HG03432 (cell line): ENCODE measurements around the gene GABRE.
"Not testable (repeated sequence)": the region's sequence is repeated elsewhere in the genome, so short reads cannot be mapped to it uniquely, and the experiment has no call there.

Experiments
- ATAC-seq: cut with Tn5 transposase; IDR thresholded peaks from one replicate; pipeline ENCODE4 v1.9.1; 2021; ENCODE audit warnings: mild to moderate bottlenecking, moderate library complexity; ENCODE audit not compliant: unreplicated experiment

Gene GABRE

DNA sequence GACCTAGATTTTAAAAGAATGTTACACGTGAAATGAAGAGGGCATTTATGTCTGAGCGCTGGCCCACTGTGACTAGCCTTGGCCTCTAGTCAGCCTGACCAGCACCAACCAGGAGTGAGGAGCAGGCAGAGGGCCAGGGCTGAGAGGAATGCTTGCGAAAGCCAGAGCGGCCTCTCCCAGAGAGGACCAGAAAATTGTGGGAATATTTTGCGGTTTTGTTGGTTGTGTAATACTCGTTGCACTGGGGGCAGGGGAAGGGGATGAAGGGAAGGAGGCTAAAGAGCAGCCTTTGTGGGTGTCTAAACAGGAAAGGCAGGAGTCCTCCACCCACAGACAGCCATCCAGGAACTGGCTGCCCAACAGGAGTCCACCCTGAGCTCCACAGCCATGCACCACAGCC lies 3.8 kb downstream of the GABRE start:
- no peak for ATAC-seq

DNA sequence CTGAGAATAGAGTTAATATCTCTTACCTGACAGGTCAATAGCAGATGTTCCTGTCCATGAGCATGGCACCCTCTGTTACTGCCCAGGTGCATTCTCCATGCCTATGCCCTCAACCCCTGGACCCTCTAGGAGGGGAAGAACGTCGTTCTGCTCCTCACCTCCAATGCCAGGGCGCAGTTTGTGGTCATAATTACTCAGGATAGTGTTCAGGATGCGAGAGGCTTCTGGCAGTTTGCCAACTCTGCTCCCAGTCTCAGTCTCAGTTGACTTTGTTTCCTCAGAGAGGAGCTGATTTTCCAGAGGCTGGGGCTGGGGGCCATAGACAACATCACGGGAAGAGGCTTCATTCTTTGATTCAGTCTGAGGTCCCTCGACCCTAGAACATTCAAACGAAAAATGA lies 4.4 kb downstream of the GABRE start:
- no peak for ATAC-seq

DNA sequence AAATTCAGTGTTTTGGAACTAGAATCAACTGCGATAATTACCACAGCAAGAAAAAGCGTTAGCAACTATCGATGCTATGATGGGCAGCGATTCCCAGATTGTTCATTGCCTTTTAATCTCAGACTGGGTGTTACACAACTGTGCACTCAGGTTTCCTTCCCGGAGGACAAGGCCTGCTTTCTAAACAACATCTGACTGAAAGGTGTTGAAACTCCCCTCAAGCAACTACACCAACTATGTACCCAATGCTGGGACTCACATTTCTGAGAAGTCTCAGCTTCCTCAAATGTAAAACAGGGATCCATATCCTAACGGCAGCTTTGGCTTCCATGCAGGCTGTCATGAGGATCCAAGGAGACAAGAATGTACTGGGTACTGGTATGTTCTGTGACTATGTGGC lies 8.2 kb downstream of the GABRE start:
- ATAC-seq, result no peak

DNA sequence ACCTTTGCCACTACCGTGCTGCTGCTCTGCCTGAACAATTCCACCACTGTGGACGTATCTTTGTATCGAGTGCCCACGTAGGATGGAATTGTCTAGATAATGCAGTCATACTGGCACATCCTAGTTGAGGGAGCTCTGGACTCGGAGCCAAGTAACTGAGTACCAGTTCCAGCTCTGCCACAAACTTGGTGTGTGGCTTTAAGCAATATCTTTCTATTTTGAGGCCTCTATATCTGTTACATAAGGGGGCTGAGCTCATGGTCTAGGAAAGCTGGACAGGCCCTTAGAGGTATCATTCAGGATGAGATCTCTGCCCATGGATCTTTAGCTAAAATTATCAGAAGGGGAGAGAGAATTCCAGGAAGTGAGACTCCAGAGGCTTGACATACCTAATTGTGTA lies 12.4 kb downstream of the GABRE start:
- no peak for ATAC-seq

DNA sequence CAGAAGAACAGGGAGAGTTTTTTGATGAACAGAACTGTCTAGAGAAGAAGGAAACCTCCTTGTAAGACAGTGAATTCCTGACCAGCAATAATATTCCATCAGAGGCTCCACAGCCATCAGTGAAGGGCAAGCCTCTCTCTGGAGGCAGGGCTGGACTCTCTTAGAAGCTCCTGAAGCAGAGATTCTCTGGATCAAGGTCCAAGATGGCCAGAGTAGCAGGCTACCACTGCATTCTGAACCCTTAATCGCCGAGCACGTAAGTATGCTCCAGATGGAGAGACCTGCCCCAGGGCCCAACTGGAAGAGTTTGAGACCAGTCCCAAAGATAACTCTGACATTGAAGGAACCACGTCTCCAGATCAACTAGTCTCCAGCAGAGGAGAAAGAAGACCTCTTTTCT lies 16.4 kb downstream of the GABRE start:
- no peak for ATAC-seq

DNA sequence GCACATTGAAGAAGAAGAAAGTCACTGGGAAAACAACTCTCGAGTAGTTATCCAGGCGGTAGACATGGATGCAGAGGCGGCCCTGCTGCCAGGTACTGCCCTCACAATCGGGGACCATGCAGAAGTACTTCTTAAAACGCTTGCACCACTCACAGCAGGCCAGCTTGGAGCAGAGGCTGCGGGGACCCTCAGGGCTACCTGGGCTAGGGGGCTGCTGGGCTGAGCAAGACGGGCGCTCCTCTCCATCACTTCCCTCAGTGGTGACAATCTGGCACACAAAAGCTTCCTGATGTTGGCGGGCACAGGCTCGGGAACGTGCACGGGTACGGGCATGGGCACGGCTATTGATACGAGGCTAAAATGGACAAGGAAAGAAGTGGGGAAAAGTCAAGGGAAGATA lies 19.7 kb downstream of the GABRE start:
- ATAC-seq, result no peak

DNA sequence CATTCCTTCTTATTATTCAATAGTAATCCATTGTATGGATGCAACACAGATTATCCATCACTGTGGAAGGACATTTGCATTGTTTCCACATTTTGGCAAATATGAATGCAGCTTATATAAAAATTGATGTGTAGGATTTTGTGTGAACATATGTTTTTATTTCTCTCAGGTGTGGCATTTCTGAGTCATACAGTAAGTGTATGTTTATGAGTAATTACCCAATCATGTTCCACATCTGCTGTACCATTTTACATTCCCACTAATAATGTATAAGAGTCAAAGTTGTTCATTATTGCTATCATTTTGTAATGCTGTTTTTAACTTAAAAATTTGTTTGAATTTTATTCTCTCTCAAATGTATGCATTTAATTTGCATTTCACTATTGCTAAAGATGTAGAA lies 36.3 kb downstream of the GABRE start:
- no peak for ATAC-seq

DNA sequence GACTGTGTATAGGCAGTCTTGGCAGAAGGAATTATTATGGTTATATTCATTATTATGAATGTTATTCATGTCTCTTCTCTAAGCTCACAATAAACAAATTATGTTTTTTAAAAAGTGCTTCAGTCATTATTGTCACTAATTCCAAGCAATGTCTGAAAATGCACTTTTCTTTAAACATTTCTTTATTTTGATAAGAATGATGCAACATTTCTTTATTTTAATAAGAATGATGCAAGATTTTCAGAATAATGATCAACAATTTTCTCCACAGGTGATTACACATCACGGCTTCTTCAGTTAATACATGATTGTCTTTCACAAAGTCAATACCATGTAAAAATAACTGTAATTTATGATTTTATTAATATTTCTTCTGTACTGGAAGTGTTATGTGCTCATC lies 39.1 kb downstream of the GABRE start:
- no peak for ATAC-seq

DNA sequence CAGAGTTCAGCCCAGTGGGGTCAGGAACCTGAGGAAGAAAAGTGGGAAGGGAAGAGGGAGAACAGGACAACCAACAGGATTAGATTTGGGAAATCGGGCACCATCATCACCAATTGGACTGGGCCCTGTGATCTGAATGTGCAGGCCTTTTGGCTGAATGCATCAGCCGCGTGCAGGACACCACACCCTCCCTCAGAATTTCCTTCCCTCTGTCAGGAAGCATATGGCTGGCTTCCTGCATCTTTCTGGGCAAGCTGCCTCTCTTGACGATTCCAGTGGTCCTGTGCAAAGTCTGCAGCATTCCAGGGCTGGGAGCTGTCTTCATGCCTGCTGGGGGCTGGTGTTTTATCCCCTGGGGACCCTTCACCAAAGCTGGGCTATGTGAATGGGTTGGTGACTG lies 45.4 kb downstream of the GABRE start:
- no peak for ATAC-seq

DNA sequence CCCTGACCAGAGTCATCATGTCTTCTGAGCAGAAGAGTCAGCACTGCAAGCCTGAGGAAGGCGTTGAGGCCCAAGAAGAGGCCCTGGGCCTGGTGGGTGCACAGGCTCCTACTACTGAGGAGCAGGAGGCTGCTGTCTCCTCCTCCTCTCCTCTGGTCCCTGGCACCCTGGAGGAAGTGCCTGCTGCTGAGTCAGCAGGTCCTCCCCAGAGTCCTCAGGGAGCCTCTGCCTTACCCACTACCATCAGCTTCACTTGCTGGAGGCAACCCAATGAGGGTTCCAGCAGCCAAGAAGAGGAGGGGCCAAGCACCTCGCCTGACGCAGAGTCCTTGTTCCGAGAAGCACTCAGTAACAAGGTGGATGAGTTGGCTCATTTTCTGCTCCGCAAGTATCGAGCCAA lies 50.8 kb downstream of the GABRE start:
- ATAC-seq, result no peak

DNA sequence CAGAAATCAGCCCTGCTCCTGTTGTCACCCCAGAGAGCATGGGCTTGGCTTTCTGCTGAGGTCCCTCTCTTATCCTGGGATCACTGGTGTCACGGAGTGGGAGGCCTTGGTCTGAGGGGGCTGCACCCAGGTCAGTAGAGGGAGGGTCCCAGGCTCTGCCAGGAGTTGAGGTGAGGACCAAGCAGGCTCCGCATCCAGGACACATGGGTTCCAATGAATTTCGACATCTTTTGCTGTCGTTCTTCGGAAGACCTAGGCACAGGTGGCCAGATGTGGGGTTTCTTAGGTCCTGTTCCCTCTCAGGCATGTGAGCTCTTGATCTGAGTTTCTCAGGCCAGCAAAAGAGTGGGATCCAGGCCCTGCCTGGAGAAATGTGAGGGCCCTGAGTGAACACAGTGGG lies 51.8 kb downstream of the GABRE start:
- no peak for ATAC-seq

DNA sequence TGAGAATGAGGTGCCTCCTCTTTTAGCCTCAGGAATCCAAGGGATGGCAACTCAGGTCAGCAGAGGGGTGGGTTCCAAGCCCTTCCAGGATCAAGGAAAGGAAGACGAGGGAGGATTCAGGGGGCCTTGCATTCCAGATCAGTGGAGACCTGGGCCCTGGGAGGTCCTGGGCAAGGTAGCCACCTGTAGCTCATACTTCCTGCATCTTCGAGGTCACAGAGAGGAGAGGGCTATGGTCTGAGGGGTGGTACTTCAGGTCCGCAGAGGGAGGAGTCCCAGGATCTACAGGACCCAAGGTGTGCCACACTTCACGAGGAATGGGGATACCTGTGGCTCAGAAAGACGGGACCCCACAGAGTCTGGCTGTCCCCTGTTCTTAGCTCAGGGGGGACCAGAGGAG lies 52.6 kb downstream of the GABRE start:
- no peak for ATAC-seq

DNA sequence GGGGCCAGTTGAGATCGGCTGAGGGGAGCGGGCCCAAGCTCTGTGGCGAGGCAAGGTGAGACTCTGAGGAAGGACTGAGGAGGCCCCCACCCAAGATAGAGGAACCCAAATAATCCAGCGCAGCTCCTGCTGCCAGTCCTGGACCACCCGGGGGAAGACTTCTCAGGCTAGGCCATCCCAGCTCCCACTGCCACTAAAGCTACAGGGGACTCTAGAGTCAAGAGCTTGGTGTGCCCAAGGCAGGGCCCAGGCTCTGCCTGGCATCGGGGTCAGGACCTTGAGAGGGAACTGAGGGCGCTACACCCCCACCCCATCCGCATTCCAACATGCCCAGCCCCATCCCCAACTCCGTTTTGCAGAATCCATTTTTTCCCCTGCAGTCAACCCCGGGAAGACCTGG lies 53.2 kb downstream of the GABRE start:
- ATAC-seq, result no peak

DNA sequence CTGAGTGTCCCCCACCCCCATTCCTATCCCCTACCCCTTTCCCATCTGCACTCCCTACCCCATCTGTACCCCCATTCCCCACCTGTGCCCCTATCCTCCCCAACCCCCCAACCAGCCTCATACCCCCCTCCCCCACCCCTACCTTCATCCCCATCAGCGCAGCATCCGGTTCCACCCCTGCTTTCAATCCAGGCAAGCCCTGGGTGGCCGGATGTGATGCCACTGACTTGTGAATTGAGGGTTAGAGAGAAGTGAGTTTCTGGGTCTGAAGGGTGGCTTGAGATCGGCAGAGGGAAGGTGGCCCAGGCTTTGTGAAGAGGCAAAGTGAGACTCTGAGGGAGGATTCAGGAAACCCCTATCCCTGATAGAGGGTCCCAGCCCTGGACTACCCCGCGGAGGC lies 53.9 kb downstream of the GABRE start:
- no peak for ATAC-seq

DNA sequence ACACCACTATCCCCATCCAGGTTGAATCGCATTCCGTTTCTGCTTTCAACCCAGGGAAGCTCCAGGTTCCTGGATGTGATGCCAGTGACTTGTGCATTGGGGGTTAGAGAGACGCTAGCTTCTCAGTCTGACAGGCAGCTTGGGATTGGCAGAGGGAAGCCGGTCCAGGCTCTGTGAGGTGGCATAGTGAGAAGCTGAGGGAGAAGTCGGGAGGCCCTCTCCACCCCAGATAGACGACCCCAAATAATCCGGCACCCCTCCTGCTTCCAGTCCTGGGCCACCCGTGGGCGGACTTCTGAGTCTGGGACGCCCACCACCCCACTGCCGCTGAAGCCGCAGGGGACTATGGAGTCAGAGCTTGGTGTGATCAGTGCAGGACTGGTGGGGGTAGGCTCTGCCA lies 54.4 kb downstream of the GABRE start:
- ATAC-seq, result no peak

DNA sequence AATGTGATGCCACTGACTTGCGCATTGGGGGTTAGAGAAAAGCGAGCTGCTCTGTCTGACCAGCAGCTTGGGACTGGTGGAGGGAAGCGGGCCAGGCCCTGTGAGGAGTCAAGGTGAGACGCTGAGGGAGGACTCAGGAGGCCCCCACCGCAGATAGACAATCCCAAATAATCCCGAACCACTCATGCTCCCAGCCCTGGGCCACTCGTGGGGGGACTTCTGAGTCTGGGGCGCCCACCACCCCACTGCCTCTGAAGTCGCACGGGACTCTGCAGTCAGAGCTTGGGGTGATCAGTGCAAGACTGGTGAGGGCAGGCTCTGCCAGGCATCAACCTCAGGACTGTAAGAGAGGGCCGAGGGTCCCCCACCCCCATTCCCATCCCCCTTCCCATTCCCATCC lies 54.9 kb downstream of the GABRE start:
- no peak for ATAC-seq

DNA sequence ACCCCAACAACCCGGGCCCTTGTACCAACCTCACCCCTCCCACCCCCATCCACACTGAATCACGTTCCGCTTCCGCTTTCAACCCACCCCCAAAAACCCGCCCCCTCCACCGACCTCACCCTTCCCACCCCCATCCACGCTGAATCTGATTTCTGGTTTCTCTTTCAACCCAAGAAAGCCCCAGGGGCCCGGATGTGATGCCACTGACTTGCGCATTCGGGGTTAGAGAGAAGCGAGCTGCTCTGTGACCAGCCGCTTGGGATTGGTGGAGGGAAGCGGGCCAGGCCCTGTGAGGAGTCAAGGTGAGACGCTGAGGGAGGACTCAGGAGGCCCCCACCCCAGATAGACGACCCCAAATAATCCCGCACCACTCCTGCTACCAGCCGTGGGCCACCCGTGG lies 55.7 kb downstream of the GABRE start:
- not testable (repeated sequence) for ATAC-seq

DNA sequence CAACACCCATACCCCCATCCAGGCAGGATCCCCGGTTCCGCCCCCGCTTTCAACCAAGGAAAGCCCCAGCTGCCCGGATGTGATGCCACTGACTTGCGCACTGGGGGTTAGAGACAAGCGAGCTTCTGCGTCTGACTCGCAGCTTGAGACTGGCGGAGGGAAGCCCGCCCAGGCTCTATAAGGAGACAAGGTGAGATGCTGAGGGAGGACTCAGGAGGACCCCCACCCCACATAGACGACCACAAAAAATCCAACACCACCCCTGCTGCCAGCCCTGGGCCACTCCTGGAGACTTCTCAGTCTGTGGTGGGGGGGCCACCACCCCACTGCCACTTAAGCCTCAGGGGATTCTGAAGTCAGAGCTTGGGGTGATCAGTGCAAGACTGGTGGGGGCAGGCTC lies 61.7 kb downstream of the GABRE start, which contains the start of gene MAGEA4:
MAGEA4 (plus strand) TSS at position 110 of the 400 bp plus-strand sequence. CDS start 10,776 bp downstream, outside the sequence.
- no peak for ATAC-seq

DNA sequence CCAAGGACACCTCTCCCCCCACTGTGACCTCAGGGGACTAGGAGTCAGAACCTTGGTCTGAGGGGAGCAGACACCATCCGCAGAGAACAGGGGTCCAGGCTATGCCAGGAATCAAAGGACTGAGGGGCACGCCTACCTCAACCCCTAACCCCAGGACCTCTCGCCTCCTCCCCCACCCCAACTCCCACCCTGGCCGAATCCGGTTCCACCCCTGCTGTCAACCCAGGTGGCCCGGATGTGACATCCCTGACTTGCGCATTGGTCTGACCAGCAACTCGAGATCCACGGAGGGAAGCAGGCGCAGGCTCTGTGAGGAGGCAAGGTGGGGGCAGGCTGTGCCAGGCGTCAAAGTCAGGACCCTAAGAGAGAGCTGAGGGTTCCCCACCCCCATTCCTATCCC lies 62.3 kb downstream of the GABRE start:
- no peak for ATAC-seq

DNA sequence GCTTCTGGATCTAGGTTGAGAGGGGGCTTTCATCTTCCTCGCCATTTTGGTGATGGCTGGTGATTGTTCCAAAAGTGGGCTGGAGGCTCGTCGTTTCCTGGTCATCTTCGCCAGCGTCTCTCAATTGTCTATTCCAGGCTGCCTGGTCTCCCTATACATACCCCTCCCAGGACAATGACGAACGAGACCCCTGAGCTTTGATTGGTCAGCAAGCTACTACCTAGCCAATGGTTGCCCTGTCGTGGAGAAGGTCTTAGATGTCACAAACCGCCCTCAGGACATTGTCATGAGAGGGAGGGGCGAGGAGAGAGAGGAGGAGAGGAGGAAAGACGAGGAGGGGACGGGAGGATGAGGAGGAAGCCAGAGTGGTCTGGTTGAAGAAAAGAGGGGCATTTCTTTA lies 69.5 kb downstream of the GABRE start:
- no peak for ATAC-seq
